ENCODE data around the gene ACTR5.
"Not testable (repeated sequence)": the region's sequence is repeated elsewhere in the genome, so short reads cannot be mapped to it uniquely, and the experiment has no call there.

ACTR5 gene

DNA sequence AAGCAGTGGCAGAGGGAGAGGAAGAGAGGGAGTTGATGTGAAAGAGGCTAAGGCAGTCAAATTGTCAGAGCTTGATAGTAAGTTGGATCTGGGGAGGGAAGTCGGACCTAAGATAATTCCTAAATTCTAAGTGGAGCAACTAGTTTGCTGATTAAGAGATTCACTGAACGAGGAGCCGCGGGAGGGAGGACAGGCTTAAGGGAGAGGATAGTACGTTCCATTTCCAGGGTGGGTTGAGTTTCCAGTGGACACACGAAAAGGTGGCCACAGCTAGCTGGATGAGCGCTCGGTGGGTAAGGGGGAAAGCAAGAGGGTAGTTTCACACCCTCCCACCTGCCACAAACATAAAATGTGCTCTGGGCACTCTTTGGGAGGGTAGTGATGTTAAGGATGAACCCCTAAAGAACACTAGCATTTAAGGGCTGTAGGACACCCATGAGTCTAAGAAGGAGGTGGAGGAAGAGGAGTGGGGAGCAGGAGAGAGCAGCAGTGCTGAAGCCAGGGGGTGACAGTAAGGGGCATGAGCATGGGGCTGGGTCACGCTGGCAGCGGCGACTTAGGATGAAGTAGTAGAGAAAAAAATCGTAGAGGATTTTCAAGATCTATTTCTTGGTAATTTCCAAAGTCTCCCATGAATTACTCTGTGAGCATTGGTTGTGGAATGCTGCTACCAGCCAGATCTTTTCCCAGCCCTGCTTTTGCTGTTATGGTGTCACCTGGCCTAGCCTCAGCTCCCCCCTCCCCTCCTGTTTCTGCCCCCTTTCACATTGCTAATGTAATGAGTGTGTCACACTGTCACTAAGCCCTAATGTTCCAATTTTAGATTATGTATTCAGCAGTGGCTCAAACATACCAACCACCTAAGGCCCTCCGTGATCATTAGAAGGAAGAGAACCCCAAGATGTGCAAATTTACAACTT, 21.4 kb downstream of the ACTR5 start:
- DNase-seq = no peak

DNA sequence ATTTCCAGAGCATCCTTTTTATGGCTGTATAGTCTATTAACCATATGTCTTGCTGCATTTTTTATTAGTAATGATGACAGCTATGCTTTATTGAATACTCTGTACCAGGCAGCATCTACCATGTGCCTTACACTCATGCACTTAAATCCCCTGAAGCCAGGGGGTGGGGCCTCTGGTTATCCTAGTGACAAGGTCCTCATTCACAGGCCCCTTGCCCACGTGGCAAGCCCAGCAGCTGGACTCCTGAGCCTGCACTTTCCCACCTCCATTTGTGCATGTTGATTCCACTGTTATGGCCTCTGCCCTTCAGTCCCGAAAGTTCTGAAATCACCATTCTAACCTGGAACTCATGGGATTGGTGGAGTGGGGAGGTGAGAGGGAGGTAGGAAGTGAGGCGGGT, 22.3 kb downstream of the ACTR5 start:
- no peak for DNase-seq

DNA sequence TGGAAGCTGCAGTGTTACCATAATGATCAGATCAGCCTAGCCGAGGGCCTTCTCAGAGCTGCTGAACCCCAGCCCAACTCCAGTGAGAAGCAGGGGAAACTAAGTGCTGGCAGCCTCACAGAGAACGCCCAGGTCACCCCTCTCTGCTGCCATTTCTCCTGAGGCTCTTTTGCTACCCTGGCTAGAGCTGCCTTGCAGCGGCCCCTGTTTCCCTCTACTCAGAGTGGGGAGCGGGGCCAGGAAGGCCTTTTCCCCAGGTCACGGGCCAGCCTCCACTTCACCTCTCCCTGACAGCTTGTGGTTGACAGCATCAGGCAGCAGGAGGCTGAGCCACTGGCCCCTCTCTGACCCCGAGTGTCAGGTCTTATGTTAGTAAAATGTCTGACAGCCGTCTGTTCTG, 22.7 kb downstream of the ACTR5 start:
- DNase-seq = no peak

DNA sequence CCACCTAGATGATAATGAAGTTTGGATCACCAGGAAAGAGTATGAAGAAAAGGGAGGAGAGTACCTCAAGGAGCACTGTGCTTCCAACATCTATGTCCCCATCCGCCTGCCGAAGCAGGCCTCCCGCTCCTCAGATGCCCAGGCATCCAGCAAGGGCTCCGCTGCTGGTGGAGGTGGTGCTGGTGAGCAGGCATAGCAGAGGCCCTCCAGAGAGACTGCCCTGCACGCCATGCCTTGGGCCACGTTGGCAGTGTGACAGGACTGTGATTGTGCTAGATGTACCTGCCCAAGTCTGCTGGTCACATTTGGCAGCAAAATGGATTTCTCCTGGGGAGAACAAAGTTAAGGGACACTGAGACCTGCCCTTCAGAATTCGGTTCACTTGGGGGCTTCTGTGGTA, 23.4 kb downstream of the ACTR5 start:
- no peak for DNase-seq

DNA sequence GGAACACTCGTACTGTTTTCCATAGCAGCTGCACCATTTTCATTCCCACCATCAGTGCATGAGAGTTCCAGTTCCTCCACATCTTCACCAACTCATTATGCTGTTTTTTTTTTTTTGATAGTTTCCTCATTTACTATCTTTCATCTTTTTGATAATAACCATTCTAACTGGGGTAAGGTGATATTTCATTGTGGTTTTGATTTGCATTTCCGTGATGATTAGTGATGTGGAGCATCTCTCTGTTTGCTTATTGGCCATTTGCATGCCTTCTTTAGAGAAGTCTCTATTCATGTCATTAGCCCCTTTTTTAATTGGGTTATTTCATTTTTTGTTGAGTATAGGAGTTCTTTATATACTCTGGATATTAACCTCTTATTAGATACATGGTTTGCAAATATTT, 25.9 kb downstream of the ACTR5 start:
- DNase-seq = no peak

DNA sequence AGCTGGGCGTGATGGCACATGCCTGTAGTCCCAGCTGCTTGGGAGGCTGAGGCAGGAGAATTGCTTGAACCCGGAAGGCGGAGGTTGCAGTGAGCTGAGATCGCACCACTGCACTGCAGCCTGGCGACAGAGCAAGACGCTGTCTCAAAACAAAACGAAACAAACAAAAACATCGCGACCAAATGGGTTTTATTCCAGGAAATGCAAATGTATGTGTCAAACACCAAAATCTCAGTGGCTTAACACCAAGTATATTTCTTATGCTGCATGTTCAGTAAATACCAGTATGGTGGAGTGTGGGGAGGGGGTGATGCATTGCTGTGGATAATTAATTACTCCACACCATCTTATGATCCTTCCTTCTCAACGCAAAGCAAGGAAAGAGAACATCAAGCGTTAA, 28.1 kb downstream of the ACTR5 start:
- DNase-seq = no peak

DNA sequence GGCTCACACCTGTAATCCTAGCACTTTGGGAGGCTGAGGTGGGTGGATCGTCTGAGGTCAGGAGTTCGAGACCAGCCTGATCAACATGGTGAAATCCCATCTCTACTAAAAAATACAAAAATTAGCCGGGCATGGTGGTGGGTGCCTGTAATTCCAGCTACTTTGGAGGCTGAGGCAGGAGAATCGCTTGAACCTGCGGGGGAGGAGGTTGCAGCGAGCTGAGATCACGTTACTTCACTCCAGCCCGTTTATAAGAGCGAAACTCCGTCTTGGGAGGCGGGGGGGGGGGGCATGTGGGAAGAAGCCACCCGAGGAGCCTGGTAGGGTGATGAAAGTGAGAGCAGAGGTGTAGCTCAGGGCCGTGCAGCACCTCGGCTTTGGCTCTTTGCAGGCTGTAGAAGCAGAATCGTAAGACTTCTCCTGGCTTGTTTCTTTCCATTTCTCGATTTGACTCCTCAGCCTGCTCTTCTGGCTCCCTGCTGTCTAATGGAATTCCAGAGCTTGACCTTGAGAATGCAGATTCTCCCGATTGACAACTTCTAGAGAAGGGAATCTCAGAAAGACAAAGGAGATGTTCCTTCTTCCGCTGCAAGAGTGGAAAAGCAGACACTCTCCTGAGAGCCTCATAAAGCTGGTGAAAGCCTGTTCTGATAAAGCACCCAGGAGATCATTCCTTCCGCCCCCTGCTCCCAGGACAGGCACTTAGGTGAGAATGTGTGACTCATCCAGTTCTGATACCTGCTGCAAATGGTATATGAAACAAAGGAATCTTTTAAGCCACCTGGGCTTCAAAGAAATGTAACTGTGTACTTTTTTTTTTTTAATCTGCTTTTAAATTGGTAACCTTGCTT, 31.2 kb downstream of the ACTR5 start:
- DNase-seq = no peak

DNA sequence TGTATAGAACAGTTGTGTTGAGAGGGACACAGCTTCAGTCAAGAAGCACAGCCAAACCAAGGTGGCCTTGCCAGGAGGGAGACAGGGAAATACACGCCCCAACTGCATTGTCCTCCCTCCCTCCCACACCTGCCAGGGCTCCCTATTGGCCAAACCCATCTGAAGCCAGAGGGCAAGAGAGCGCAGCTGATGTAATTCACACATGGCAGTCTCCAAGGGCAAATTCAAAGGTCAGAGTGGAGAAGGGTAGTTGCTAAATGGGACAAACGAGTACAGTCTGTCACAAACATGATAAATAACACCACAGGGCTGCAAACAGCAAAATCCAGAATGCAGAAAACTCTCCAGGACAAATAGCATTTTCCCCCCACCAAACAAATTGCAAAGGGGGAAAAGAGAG, 34.0 kb downstream of the ACTR5 start:
- no peak for DNase-seq

DNA sequence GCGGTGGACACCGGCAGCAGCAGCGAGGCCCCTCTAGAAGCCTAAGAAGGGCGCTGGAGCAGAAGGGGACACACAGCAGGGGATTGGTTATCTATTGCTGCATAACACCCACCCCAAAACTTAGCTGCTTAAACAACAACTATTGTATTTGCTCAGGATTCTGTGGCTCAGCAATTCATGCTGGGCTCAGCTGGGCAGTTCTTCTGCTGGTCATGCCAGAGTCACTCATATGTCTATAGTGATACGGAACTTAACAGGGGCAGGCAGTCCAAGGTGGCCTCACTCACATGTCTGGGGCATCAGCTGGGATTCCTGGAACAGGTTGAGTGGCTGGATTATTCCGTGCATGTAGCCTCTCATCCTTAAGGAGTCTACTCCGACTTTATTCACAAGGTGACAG, 39.6 kb downstream of the ACTR5 start:
- no peak for DNase-seq

DNA sequence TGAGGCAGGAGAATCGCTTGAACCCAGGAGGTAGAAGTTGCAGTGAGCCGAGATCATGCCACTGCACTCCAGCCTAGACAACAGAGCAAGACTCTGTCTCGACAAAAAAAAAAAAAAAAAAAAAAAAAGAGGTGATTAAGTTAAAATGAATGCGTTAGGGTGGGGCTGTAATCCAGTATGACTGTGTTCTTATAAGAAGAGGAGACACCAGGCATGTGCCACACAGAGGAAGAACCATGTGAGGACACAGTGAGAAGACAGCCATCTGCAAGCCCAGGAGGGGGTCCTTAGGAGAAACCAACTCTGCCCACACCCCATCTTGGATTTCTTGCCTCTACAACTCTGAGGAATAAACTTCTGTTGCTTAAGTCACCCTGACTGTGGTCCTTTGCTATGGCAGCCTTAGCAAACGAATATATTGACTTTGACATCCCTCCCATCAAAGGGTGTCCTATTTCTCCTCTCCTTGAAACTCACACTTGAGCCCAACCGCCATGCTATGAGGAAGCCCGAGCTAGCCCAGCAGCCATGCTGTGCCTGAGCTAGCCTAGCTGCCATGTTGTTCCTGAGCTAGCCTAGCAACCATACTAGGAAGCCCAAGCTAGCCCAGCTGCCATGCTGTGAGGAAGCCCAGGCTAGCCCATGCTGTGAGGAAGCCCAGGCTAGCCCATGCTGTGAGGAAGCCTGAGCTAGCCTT, 41.4 kb downstream of the ACTR5 start:
- DNase-seq = no peak

DNA sequence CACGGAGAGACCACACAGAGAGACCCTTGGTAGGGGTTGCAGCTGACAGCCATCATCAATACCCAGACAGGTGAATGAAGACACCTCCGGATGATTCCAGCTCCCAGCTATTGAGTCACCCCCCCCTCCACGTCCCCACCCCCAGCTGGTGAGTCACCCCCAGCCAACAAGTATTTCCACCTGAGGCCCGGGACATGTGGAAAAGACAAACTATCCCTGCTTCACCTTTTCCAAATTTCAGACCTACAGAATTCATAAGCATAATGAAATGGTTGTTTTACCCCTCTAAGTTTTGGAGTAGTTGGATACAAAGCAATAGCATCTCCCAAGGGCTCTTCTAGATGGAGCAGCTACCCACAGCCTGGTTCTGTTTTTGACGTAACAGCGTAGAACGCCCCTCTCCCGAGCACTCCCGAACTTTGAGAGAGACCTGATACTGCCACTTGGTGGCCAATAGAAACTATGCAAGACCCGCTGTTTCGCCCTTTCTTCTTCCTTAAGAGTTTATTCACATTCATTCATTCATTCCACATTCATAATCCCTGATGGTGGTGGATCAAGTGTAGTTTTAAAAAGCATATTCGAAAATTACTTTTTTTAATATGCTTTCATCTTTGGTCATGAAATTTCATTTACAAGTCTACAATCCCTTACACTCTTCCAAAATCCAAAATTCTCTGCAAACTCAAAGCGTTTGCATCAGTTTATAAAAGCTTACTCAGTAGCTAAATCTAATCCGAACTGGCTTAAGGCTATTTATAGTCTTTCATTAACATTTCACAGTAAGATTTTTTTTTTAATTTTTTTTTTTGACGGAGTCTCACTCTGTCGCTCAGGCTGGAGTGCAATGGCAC, 42.2 kb downstream of the ACTR5 start:
- no peak for DNase-seq

DNA sequence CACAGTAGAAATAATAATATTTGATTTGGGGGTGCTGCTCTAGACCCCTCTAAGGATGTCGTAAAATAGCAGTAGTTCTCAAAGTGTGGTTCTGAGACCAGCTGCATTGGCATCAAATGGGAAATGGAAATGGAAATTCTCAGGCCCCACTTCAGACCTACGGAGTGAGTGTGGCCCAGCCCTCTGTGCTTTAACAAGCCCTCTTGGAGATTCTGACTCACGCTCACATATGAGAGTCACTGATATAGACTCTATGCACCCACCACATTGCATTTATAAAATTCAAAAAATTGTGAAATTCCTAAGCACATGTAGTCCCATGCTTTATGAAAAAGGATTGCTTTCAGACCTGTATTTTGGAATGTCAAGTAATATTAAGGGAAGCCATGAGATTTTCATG, 43.0 kb downstream of the ACTR5 start:
- DNase-seq = no peak

DNA sequence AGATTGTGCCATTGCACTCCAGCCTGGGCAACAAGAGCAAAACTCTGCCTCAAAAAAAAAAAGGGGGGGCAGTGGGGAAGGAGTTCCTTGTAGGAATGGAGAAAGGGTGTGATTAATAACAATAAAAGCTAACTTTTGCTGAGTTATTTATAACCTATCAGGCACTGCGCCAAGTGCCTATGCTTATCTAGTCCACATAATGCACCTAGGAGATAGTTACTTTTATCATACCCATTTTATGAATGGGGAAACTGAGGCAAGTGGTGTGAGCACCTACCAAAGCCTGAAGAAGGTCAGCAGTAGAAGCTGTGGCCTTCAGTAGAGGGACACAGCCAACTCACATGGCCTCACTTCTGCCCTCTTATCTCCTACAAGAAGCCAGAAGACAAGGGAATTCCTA, 43.7 kb downstream of the ACTR5 start:
- no peak for DNase-seq

DNA sequence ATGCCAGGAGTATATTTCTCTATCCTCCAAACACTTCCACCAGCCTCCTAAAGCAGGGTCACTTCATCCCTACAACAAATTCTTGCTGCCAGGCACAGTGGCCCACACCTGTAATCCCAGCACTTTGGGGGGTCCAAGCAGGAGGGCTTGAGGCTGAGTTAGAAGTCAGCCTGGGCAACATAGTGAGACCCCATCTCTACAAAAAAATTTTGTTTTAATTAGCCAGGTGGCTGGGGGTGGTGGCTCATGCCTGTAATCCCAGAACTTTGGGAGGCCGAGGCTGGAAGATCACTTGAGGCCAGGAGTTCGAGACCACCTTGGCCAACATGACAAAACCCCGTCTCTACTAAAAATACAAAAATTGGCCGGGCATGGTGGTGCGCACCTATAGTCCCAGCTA, 45.8 kb downstream of the ACTR5 start:
- not testable (repeated sequence) for DNase-seq

DNA sequence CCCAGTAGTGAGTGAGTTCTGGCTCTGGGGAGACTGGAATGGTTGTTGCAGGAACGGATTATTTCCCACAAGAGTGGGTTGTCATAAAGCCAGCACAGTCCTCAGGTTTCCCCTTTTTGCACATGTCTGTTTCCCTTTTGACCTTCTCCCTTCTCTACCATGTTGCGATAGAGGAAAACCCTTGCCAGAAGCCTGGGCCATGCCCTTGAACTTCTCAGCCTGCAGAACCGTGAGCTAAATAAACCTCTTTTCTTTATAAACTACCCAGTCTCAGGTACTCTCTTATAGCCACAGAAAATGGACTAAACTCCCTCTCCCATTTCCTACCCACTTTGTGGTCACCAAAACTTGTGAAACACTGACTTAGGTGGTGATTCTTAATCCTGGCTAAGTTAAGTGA, 50.0 kb downstream of the ACTR5 start:
- no peak for DNase-seq

DNA sequence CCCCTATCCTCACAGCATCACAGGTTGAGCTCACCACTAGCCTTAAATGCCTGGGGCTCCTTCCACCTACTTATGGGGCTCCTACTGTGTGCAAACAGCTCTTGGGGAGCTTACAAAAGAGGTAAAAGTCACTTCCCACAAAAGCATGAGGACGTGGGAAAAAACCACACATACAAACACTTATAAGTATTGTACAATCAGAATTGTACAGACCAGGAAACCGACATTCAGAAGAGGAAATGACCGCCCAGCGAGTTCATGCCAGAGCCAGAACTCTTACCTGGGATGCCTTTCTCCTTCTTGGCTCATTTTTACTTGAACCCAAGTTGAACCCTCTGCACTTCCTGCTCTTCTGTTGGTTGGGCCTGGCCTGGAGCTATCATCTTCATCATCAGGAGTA, 50.9 kb downstream of the ACTR5 start:
- DNase-seq = no peak

DNA sequence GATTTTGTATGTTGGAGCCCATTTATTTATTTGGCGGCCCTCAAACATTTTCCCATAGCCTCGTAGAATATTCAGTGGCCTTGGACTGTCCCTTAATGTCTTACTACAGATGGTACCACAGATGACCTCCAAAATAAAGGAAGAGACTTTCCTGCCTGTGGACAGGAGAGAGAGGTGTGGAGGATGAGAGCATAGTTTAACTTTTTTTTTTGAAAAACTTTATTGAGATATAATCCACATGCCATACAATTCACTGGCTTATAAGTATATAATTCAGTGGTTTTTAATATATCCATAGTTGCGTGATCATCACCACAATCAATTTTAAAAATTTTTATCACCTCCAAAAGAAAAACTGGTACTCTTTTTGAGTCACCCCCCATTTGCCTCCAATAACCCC, 52.6 kb downstream of the ACTR5 start:
- no peak for DNase-seq

DNA sequence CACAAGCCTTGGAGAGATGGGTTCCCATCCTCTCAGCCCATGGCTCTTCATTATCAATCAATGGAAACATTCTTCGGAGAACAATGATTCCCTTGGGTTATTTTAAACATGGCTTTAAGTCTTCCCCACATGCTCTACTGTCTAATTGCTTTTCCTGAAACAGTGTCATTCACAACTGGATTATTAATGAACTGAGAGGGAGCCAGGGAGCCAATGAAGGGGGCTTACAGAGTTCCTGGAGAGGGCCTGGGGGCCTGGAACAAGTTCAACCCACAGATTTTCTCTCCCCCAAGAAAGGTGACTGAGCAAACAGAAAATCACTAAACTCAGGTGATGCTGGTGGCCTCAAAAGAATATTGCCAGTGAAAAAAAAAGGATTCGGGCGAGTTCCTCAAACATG, 56.0 kb downstream of the ACTR5 start:
- DNase-seq = no peak

DNA sequence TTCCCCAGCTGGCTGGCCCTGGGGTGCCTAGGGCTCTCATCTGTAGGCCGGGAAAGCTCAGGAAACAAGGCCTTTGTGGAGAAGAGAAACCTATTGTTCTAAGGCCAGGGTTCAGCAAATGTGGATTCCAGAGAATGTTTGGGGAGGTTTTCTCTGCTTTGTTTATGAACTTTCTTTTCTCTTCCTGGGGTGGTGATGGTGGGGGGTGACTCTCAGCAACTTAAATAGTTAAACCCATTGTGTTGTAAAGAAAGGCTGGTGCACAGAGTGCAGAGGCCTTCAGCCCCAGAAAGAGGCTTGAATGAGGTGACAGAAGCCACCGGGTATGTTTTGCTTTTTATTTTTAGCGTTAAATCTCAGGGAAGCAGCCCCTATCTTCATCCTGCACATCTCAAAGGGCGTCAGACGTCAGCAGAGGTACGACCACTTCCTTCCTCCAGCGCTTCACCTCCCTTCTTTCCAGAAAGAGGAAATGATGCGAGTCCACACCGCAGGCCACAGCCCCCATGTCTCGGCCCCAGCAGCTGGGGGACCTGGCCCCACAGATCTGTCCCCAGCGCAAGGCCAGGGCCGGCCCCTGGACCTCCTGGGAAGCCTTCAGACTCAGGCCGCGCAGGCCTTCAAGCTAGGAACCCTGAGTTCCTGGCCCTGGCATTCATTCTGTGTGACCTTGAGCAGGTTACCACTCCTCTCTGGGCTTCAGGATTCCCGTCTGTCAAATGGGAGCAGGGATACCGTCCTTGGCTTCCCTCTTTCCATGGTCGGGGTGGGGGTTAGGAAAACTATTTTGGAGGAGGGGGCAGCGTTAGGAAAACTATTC, 56.6 kb downstream of the ACTR5 start:
- no peak for DNase-seq

DNA sequence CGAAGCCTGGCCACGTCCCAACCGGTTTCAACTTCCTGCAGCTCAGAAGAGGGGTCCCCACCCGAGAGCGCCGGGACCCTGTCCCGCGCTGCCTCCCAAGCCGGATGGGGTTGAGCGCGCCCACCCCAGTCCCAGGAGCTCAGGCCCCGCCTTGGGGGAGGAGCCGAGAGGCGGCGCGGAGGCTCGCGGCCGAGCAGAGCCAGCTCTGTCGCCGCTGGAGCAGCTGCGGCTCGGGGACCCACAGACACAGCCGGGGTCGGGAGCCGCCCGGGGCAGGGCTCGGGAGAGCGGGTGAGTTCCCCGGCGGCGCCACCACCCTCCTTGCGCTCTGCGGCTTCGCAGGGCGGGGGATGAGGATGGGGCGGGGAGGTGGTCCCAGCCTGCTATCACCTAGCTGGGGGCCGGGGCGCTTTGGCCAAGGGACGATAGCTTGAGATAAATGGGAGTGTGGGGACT, 57.3 kb downstream of the ACTR5 start, which contains the start of gene PPP1R16B:
PPP1R16B (plus strand) TSS at position 196 of the 456 bp plus-strand sequence. CDS start 30,229 bp downstream, outside the sequence.
- no peak for DNase-seq

Data from NCI-H2029 (cell line).